HG03378 (cell line): ENCODE results near the gene KCNK10.

Experiments
- ATAC-seq: cut with Tn5 transposase; IDR thresholded peaks from one replicate; pipeline ENCODE4 v1.9.1; 2021; ENCODE audit warnings: mild to moderate bottlenecking, moderate library complexity; ENCODE audit not compliant: unreplicated experiment

KCNK10 gene

GRCh38 chr14:88322504-88323085 lies 474 bp downstream of the KCNK10 start:
- no peak for ATAC-seq

GRCh38 chr14:88321692-88322503 lies 1.2 kb downstream of the KCNK10 start:
- no peak for ATAC-seq

GRCh38 chr14:88318406-88318805 lies 4.7 kb downstream of the KCNK10 start:
- ATAC-seq = no peak

- no peak for ATAC-seq
Observed at GRCh38 chr14:88316521-88316920, 6.5 kb downstream of the KCNK10 start.

GRCh38 chr14:88312257-88312656 lies 10.8 kb downstream of the KCNK10 start:
- no peak for ATAC-seq

- no peak for ATAC-seq
Observed at GRCh38 chr14:88311780-88312179, 11.3 kb downstream of the KCNK10 start.

GRCh38 chr14:88310449-88310848 lies 12.6 kb downstream of the KCNK10 start:
- ATAC-seq = no peak

GRCh38 chr14:88310021-88310420 lies 13.0 kb downstream of the KCNK10 start:
- ATAC-seq = no peak

GRCh38 chr14:88305528-88306322 lies 17.3 kb downstream of the KCNK10 start:
- no peak for ATAC-seq

- no peak for ATAC-seq
Observed at GRCh38 chr14:88303041-88303440, 20.0 kb downstream of the KCNK10 start.

- ATAC-seq = no peak
Observed at GRCh38 chr14:88301381-88301780, 21.7 kb downstream of the KCNK10 start.

GRCh38 chr14:88300817-88301216 lies 22.3 kb downstream of the KCNK10 start:
- no peak for ATAC-seq

- peak; percentile 46 for ATAC-seq
Observed at GRCh38 chr14:88299865-88300530, 23.1 kb downstream of the KCNK10 start.

- ATAC-seq = no peak
Observed at GRCh38 chr14:88297306-88297705, 25.8 kb downstream of the KCNK10 start.

GRCh38 chr14:88296351-88296750 lies 26.7 kb downstream of the KCNK10 start:
- no peak for ATAC-seq

- ATAC-seq = no peak
Observed at GRCh38 chr14:88289996-88290395, 33.1 kb downstream of the KCNK10 start.

GRCh38 chr14:88289234-88289633 lies 33.8 kb downstream of the KCNK10 start:
- no peak for ATAC-seq

GRCh38 chr14:88286309-88286708 lies 36.8 kb downstream of the KCNK10 start:
- no peak for ATAC-seq

- no peak for ATAC-seq
Observed at GRCh38 chr14:88281447-88281846, 41.6 kb downstream of the KCNK10 start.

- no peak for ATAC-seq
Observed at GRCh38 chr14:88276923-88277596, 46.0 kb downstream of the KCNK10 start.
